Mesenchymal stem cell (in vitro differentiated cells and primary cell): ENCODE data around the gene ST3GAL5. TPM values are rescaled to one million over a fixed set of nuclear protein-coding genes. Genes with fewer than 3 reads are reported as not detected.
A peak's percentile ranks its signal among the peaks of the same experiment; 100 is the strongest.

Experiments used
- DNase-seq: peaks from one replicate; pipeline ENCODE4 v3.0.0-alpha.2; 2013
- H2AFZ ChIP-seq: one replicate; pipeline ENCODE4 v1.6.1; 2013; ENCODE audit warnings: low read depth, mild to moderate bottlenecking, control low read depth, inconsistent platforms, low read length, moderate library complexity
- H2AK5ac ChIP-seq: 2 replicates; pipeline ENCODE4 v1.6.1; 2013; ENCODE audit warnings: low read length, moderate library complexity, mild to moderate bottlenecking, inconsistent platforms; ENCODE audit not compliant: severe bottlenecking
- H2BK120ac ChIP-seq: one replicate; pipeline ENCODE4 v1.6.1; 2013; ENCODE audit warnings: low read depth, mild to moderate bottlenecking, inconsistent platforms, low read length, moderate library complexity
- H2BK12ac ChIP-seq, 2 experiments: one replicate each; pipeline ENCODE4 v1.6.1; 2013; ENCODE audit warnings: inconsistent platforms in 2 of 2, low read length in 2 of 2, mild to moderate bottlenecking in 2 of 2, moderate library complexity in 2 of 2, control low read depth in 1 of 2
- H2BK15ac ChIP-seq: one replicate; pipeline ENCODE4 v1.6.1; 2013; ENCODE audit warnings: mild to moderate bottlenecking, low read depth, inconsistent platforms; ENCODE audit not compliant: poor library complexity, severe bottlenecking
- H2BK5ac ChIP-seq: 2 replicates; pipeline ENCODE4 v1.6.1; 2013; ENCODE audit warnings: low read depth, mild to moderate bottlenecking, low read length, control low read depth, inconsistent platforms; ENCODE audit not compliant: poor library complexity, severe bottlenecking
- H3K14ac ChIP-seq, 2 experiments: one replicate each; pipeline ENCODE4 v1.6.1; 2013; ENCODE audit warnings: inconsistent platforms in 2 of 2, low read length in 2 of 2, control low read depth in 1 of 2, mild to moderate bottlenecking in 1 of 2, moderate library complexity in 1 of 2
- H3K18ac ChIP-seq, 2 experiments: one replicate each; pipeline ENCODE4 v1.6.1; 2013; ENCODE audit warnings: inconsistent platforms in 2 of 2, low read length in 2 of 2, control low read depth in 1 of 2, low read depth in 1 of 2, mild to moderate bottlenecking in 1 of 2
- H3K23ac ChIP-seq, 2 experiments: one replicate each; pipeline ENCODE4 v1.6.1; 2013; ENCODE audit warnings: inconsistent platforms in 2 of 2, low read length in 2 of 2, mild to moderate bottlenecking in 2 of 2, moderate library complexity in 2 of 2, control low read depth in 1 of 2
- H3K27ac ChIP-seq: 2 replicates; pipeline ENCODE4 v1.5.1; 2013; ENCODE audit warnings: mild to moderate bottlenecking, moderate library complexity, low read length, control low read depth, inconsistent platforms; ENCODE audit not compliant: poor library complexity, severe bottlenecking
- H3K27me3 ChIP-seq, 2 experiments: 2 replicates each; pipeline versions ENCODE4 v1.6.1 to v1.7.0; 2013; ENCODE audit warnings: low read length in 2 of 2, mild to moderate bottlenecking in 2 of 2, moderate library complexity in 2 of 2, control low read depth in 1 of 2, inconsistent platforms in 1 of 2; ENCODE audit not compliant: control insufficient read depth in 1 of 2, insufficient read depth in 1 of 2
- H3K36me3 ChIP-seq, 2 experiments: 2 replicates each; pipeline versions ENCODE4 v1.6.1 to v1.7.0; 2013; ENCODE audit warnings: low read length in 2 of 2, control low read depth in 1 of 2, inconsistent platforms in 1 of 2, low read depth in 1 of 2, mild to moderate bottlenecking in 1 of 2; ENCODE audit not compliant: insufficient read depth in 2 of 2, control insufficient read depth in 1 of 2
- H3K4ac ChIP-seq, 2 experiments: one replicate each; pipeline ENCODE4 v1.6.1; 2013; ENCODE audit warnings: inconsistent platforms in 2 of 2, low read length in 2 of 2, mild to moderate bottlenecking in 2 of 2, moderate library complexity in 2 of 2, control low read depth in 1 of 2, low read depth in 1 of 2
- H3K4me1 ChIP-seq: 2 replicates; pipeline ENCODE4 v1.6.1; 2013; ENCODE audit warnings: low read depth, low read length, control low read depth; ENCODE audit not compliant: control insufficient read depth, insufficient read depth
- H3K4me2 ChIP-seq: 2 replicates; pipeline ENCODE4 v1.6.1; 2013; ENCODE audit warnings: low read length, mild to moderate bottlenecking, inconsistent platforms; ENCODE audit not compliant: poor library complexity, severe bottlenecking
- H3K4me3 ChIP-seq, 2 experiments: 2 replicates each; pipeline versions ENCODE4 v1.5.1 to v1.7.0; 2013; ENCODE audit warnings: low read length in 2 of 2, mild to moderate bottlenecking in 2 of 2, control low read depth in 1 of 2, low read depth in 1 of 2; ENCODE audit not compliant: insufficient read depth in 1 of 2
- H3K79me1 ChIP-seq: replicated peaks from 2 replicates; pipeline ENCODE4 v1.6.1; 2013; ENCODE audit warnings: mild to moderate bottlenecking, control low read depth, low read length, inconsistent platforms; ENCODE audit not compliant: poor library complexity, severe bottlenecking
- H3K9ac ChIP-seq: 2 replicates; pipeline ENCODE4 v1.7.0; 2013; ENCODE audit warnings: mild to moderate bottlenecking, low read length, moderate library complexity
- H3K9me3 ChIP-seq: 2 replicates; pipeline ENCODE4 v1.7.0; 2013; ENCODE audit warnings: mild to moderate bottlenecking, low read length; ENCODE audit not compliant: control insufficient read depth
- H4K8ac ChIP-seq: one replicate; pipeline ENCODE4 v1.6.1; 2013; ENCODE audit warnings: inconsistent platforms, mild to moderate bottlenecking, low read length, moderate library complexity
- H4K91ac ChIP-seq: one replicate; pipeline ENCODE4 v1.6.1; 2013; ENCODE audit warnings: mild to moderate bottlenecking, low read length, inconsistent platforms
- WGBS: methylation state at CpG from one replicate; pipeline ENCODE4 v1.1.7; 2013; ENCODE audit warnings: mixed read lengths; 5-methylcytosine and 5-hydroxymethylcytosine counted together
- polyA plus RNA-seq, 2 experiments: library from polyadenylated mRNA; stranded (reverse); fragments of 200-250 nt; gene quantifications; one replicate each; pipeline ENCODE4 v1.2.3, GENCODE V29; 2013

ST3GAL5 gene
- 135 TPM for polyA plus RNA-seq (2013, experiment 1 of 2)
- 140 TPM for polyA plus RNA-seq (2013, experiment 2 of 2)

DNA sequence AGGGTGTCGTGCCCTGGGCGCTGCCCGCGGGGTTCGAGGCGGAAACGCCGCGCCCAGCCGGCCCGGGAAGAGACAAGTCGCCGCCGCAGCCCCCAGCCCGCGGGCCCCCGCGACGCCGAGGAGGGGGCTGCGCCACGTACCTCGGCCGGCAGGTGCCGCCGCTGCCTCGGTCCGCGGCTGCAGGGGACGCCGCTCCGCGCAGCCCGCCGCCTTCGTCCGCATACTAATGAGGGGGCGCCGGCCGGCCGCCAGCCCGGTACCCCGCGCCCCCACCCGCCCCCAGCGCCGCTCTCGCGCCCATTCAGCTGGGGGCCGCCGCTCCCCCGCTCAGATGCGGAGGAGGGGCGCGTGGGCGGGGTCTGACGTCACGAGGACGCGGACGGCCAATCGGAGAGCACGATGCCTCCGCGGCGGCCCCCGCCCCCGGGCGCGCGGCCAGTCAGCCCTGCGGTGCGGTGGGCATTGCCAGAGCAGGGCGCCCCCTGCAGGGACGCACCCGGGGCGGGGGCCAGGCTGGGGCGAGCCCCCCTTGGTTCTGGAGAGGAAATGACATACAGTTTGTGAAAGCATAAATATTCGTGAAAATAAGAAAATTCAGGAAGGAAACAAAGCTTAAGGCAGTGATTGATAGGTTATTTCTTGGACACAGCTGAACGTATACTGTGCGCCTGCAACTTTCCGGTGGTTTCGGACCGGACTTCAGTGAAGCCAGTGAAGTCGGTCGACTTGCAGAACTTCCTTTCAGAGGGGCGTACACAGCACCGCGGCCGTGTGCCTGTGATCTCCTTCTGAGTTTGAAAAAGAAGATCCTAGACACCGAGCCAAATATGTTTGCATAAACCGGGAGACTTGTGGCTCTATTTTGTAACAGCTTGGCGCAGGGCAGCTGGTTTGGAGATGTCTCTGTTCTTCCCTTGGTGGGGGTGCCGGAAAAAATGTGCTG lies at the start of gene ST3GAL5:
ST3GAL5 (minus strand) TSS at position 307 of the 943 bp plus-strand sequence; CDS start at position 222, 85 bp downstream.
- Histone ChIP-seq H3K4me2 (peak within 1 kb of the TSS; percentile 97), H3K27ac (peak within 1 kb of the TSS; percentile 61), H2AFZ (peak within 1 kb of the TSS; percentile 23), H2BK5ac (peak within 1 kb of the TSS; percentile 71), H3K79me1 (peaks cover 9% of the 10 kb centered on the region), H4K91ac (peak within 1 kb of the TSS; percentile 91), H4K8ac (peak within 1 kb of the TSS; percentile 59), H2BK15ac (peak within 1 kb of the TSS; percentile 44), H3K14ac (peak within 1 kb of the TSS; percentile 87 to 95), H2AK5ac (peak within 1 kb of the TSS; percentile 62), H3K27me3 (no peaks in the 10 kb centered on the region), H3K9me3 (no peaks in the 10 kb centered on the region), H3K23ac (peak within 1 kb of the TSS in 1 of 2 experiments; percentile 97), H2BK12ac (peak within 1 kb of the TSS; percentile 11 to 94), H2BK120ac (peak within 1 kb of the TSS; percentile 95), H3K4ac (peak within 1 kb of the TSS; percentile 93 to 95), H3K36me3 (no peaks in the 10 kb centered on the region), H3K4me1 (peaks cover 30% of the 10 kb centered on the region), H3K4me3 (peak within 1 kb of the TSS; percentile 81 to 93), H3K9ac (peak within 1 kb of the TSS; percentile 90), H3K18ac (peak within 1 kb of the TSS; percentile 92 to 94)
- peak; percentile 88 for DNase-seq
- 1% methylated on average over 69 of the region's 94 CpGs for WGBS

DNA sequence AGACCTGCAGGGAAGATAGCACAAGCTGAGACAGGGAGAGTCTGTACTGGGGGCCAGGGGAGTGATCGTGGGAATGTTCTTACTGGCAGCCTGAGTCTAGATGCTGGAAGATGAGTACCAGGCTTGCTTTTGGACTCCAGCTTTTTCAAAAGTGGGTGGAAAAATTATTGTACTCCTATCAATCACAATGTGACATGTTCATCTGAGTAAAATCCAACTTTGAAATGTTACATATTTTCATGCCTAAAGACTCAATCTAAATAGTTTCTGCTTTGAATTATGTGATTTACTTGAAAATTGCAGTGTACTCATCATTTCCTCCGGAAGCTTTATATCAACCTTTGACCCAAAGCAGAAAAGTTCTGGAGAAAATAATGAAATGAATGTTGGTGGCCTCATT lies 49.7 kb upstream of the ST3GAL5 start:
- no peak overlapping the region for H2BK120ac ChIP-seq
- 76% methylated on average over 2 of the region's 2 CpGs for WGBS
- no peak for DNase-seq

DNA sequence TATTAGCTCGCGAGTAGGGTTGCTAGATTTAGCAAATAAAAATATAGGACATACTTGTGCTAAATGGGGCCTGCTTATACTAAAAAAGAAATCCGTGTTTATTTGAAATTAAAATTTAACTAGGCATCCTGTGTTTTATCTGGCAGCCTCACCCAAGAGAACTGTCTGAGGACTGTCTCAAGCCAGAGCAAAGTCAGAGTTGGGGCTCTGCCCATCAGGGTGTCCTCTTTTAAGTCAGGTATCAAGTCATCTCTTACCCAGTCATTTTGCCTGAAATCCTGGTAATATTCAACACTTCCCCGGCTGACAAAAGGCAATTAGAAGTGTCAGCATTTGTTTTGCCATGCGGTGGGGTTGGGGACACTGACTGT lies 48.3 kb upstream of the ST3GAL5 start:
- H3K27me3 ChIP-seq, result no peaks in the 10 kb centered on the region
- H3K4me3 ChIP-seq, result no peak overlapping the region
- H3K18ac ChIP-seq, result no peak overlapping the region
- no peaks in the 10 kb centered on the region for H3K79me1 ChIP-seq
- no peak overlapping the region for H2AFZ ChIP-seq
- H2AK5ac ChIP-seq, result peak overlapping the region; percentile 97
- H3K36me3 ChIP-seq, result no peaks in the 10 kb centered on the region
- H3K23ac ChIP-seq, result no peak overlapping the region
- H4K8ac ChIP-seq, result no peak overlapping the region
- no peak overlapping the region for H2BK15ac ChIP-seq
- peak overlapping the region; percentile 75 to 81 for H2BK12ac ChIP-seq
- peak overlapping the region; percentile 56 for H4K91ac ChIP-seq
- WGBS, result 90% methylated on average over 5 of the region's 5 CpGs
- no peak overlapping the region for H2BK5ac ChIP-seq
- H3K9me3 ChIP-seq, result peaks cover 7% of the 10 kb centered on the region
- peaks cover 17% of the 10 kb centered on the region for H3K4me1 ChIP-seq
- no peak overlapping the region for H3K14ac ChIP-seq
- H2BK120ac ChIP-seq, result peak overlapping the region; percentile 50
- H3K4ac ChIP-seq, result peak overlapping the region in 1 of 2 experiments; percentile 60
- no peak overlapping the region for H3K9ac ChIP-seq
- peak overlapping the region; percentile 66 for H3K27ac ChIP-seq
- H3K4me2 ChIP-seq, result no peak overlapping the region
- DNase-seq, result no peak

More for the DNA sequence above, 49.7 kb upstream of the ST3GAL5 start:
- Histone ChIP-seq H2BK12ac (no peak overlapping the region), H3K9ac (no peak overlapping the region), H3K4me3 (no peak overlapping the region), H2BK15ac (no peak overlapping the region), H3K36me3 (no peaks in the 10 kb centered on the region), H3K4me1 (peaks cover 16% of the 10 kb centered on the region), H2AFZ (no peak overlapping the region), H2BK5ac (no peak overlapping the region), H3K27me3 (no peaks in the 10 kb centered on the region), H3K79me1 (no peaks in the 10 kb centered on the region), H3K9me3 (peaks cover 15% of the 10 kb centered on the region), H3K27ac (no peak overlapping the region), H3K4me2 (no peak overlapping the region), H2AK5ac (no peak overlapping the region), H3K23ac (no peak overlapping the region), H4K91ac (no peak overlapping the region), H4K8ac (no peak overlapping the region), H3K14ac (no peak overlapping the region), H3K18ac (peak overlapping the region in 1 of 2 experiments; percentile 62), H3K4ac (no peak overlapping the region)

DNA sequence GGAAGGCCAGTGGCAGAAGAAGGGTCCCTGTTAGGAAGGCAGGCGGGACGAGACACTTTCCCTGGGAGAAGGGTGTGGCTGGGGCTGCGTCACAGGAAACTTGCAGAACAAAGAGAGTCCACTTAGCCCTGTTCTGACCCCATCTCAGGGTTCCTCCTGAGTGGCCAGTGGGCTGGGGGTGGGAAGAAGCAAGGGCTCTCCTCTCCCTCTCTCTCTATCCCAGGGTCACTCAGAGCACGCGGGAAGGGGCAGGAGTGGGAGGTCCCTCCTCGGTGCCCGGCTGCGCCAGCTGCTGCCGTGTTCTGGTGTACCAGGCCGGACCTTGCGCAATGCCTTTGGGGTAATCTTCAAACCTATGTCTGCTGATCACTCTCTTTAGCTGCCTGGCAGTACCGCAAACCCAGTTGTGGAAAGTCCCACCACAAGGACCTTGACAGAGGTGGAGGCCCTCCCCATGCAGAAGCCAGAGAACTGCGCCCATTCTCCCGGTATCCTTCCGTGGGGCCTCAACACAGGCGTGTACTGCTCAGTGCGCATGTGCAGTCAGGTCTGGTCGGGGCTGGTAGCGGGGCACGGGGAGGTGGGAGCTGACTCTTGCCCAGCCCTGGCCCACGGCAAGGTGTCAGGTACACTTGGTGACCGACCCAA lies 47.8 kb upstream of the ST3GAL5 start:
- Histone ChIP-seq H3K4ac (peak overlapping the region; percentile 55 to 60), H3K27ac (peak overlapping the region; percentile 66), H3K36me3 (no peaks in the 10 kb centered on the region), H3K23ac (no peak overlapping the region), H2AK5ac (peak overlapping the region; percentile 97), H3K4me2 (no peak overlapping the region), H3K18ac (peak overlapping the region; percentile 86 to 89), H4K8ac (peak overlapping the region; percentile 41), H3K27me3 (no peaks in the 10 kb centered on the region), H2AFZ (no peak overlapping the region), H3K14ac (peak overlapping the region in 1 of 2 experiments; percentile 62), H3K4me1 (peaks cover 17% of the 10 kb centered on the region), H3K9ac (no peak overlapping the region), H3K79me1 (no peaks in the 10 kb centered on the region), H2BK5ac (peak overlapping the region; percentile 79), H4K91ac (peak overlapping the region; percentile 91), H3K4me3 (no peak overlapping the region), H2BK15ac (peak overlapping the region; percentile 60), H2BK120ac (peak overlapping the region; percentile 67), H3K9me3 (peaks cover 2% of the 10 kb centered on the region), H2BK12ac (peak overlapping the region; percentile 76 to 81)
- WGBS, result 86% methylated on average over 22 of the region's 22 CpGs
- peak; percentile 53 for DNase-seq
